Measurements from ENCODE around the gene EVA1C.
"Not testable (repeated sequence)": the region's sequence is repeated elsewhere in the genome, so short reads cannot be mapped to it uniquely, and the experiment has no call there.

The EVA1C gene

DNA sequence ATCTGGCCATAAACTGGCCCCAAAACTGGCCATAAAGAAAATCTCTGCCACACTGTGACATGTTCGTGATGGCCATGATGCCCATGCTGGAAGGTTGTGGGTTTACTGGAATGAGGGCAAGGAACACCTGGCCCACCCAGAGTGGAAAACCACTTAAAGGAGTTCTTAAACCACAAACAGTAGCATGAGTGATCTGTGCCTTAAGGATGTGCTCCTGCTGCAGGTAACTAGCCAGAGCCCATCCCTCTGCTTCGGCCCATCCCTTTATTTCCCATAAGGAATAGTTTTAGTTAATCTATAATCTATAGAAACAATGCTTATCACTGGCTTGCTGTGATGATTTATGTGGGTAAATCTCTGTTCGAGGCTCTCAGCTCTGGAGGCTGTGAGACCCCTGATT lies 50.1 kb downstream of the EVA1C start:
- DNase-seq (ENCODE audit: low spot score) = not testable (repeated sequence)

GRCh38 chr21:32463367-32463766 lies 50.9 kb downstream of the EVA1C start:
- no peak for DNase-seq (ENCODE audit: low spot score)

GRCh38 chr21:32463889-32464300 lies 51.4 kb downstream of the EVA1C start:
- no peak for DNase-seq (ENCODE audit: low spot score)

DNA sequence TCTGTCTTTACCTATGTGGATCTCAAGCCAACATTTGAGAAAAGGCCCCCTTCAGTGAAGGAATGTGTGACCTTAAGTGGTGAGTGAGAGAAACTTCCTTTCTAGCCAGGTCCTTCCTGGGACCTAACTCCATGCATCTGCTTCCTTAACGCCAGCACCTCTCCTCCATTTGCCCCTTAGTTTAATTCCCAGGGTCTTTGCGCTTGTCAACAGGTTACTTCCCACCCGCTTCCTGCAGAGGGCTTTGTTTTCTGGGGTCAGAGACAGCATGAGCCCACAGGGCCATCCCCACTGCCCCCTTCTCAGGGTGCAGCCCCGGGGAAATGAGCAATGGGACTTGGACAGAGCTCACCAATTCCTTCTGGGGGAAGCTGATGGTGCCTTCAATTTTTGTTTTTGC lies 54.8 kb downstream of the EVA1C start:
- no peak for DNase-seq (ENCODE audit: low spot score)

DNA sequence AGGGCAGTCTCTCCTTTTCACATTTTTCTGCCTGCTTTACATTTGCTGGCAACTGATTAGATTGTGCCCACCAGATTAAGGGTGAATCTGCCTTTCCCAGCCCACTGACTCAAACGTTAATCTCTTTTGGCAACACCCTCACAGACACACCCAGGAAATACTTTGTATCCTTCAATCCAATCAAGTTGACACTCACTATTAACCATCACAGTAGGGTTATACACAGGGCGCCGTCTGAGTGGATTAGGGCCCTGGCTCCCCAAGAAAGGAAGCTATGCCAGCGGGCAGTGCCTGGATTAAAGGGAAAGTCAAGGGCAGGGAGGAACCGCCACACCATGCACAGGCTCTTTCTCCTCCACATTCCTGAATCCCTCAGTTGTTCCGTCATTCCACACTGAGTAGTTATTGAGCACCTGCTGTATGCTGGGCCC lies 56.2 kb downstream of the EVA1C start:
- DNase-seq (ENCODE audit: low spot score) = no peak

GRCh38 chr21:32469628-32470027 lies 57.1 kb downstream of the EVA1C start:
- no peak for DNase-seq (ENCODE audit: low spot score)

GRCh38 chr21:32470206-32470605 lies 57.7 kb downstream of the EVA1C start:
- DNase-seq (ENCODE audit: low spot score) = no peak

DNA sequence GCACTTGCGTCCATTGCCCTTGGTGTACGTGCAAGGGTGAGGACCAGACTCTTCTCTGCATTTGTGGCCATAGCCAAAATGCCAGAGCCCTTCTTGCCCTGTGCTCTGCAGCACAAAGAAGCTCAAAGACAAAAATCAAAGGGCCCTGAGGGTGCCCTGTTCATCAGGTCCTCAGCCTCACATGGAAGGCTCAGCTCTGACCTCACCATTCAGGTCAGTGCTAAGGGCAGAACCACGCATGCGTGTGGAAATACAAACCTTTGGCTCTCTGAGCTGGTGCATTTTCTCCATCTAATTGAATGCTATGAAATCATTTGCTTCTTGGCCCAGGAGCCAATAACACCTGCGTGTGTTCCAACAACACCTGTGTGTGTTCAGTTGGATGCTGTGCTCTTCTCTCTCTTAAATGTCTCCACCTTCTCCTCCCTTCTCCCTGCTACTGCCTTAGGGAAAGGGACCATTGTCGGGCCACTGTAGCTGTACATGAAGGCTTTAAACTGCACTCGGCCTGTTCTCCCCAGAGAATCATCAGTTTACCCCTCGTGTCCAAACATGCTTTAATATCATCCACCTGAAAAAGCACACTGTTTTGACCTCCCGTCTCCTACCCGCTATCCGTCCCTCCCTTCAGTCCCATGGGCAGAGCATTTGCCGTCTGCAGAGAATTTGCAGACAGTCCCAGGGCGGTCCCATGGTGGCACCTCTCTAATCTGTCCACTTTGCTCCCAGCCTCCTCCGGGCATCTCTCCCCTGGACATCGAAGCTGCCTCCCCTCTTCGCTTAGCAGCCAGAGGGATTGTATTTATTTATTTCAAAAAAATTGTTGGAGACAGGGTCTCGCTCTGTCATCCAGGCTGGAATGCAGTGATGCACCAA lies 60.6 kb downstream of the EVA1C start:
- DNase-seq (ENCODE audit: low spot score) = no peak

DNA sequence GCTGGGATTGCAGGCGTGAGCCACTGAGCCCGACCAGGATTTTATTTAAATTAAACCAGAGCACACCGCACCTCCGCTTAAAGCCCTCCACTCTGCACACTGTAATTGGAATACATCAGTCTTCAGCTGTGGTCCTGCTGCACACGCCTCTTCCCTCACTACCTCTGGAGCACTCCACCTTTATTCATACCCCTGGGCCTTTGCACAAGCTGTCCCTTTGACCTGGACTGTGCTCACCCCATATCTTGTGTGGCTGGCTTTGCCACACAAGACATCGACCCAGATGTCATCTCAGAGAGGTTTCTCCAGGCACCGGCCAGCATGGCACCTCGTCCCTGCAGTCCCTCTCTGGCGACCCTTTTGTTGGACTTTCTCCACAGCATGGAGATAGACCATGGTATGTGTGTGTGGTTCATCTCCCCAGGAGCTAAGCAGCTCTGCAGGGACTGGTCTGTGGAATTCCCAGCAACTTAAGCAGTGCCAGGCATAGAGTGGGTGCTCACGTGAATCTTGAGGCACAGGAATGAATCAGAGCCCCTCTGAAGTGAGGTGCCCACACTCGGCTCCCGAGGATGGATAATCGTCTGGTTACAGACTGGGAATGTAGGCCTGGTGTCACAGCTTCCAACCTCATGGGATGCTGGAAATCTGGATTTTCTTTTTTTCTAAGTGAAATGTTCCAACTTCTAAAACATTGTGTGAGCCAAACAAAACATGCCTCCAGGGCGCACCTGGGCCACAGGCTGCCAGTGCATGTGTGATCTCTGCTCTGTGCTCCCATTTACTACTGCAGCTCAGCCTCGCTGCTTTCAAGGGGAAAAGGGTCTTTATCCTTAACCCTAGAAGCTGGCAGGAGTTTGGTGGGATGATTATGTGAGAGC lies 61.9 kb downstream of the EVA1C start:
- DNase-seq (ENCODE audit: low spot score) = no peak

DNA sequence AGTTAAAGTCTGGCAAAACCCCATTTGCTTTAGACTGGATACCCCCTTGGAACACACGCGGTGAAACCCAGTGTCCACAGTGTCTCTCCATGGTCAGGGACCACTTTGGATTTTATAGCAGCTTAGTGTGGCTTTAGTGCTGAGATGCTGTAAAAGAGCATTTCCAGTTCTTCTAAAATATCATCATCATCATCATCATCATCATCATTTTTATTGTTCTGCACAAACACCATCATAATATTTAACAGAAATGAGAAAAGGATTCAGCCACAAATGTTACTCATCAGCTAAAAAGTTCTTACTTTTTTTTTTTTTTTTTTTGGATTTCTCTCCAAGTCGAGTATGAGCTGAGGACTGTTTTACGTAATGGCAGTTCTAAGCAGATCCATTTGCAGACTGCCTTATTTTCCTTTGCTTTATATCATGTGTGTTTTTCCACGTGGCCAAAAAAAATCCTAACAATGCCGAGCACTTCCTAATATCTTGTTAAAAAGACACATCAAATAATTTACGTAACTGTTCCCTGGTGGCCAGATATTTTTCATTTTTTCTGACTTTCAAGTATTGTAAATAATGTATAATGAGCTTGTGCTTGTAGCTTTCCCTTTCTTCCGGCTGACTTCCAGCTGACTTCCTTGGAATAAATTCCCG lies 62.8 kb downstream of the EVA1C start:
- no peak for DNase-seq (ENCODE audit: low spot score)

DNA sequence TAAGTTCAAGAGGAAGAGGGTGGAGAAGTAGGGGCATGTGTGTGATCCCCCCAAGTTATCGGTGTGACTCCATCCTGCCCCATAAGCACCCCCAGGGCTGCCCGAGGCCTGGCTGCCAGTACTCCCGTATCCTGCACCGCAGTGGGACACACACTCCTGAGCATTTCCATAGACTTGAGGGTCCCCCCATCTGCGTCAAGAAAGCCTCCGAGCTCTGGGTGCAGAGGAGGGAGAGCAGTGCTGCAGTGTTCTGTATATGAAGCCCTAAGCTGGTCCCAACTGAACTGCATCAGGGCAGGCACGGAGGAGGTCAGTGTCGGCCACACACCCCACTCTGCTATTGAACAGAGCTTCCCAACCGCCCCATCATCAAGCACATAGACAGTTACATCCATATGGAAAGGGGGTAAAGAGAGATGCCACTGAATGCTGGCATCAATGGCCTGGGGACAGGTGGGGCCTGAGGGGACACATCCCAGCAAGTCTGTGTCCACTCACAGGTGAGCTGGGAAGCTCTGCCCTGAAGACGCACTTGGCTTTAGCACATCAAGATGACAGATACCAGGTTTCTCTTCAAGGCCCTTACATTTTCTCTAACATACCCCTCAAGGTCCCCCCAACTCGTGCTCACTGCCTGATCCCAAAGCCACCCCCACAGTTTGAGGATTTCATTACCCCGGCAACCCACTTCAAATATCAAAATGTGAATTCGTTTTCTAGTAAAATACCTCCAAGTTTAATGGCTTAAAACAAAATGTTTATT lies 64.3 kb downstream of the EVA1C start:
- no peak for DNase-seq (ENCODE audit: low spot score)

DNA sequence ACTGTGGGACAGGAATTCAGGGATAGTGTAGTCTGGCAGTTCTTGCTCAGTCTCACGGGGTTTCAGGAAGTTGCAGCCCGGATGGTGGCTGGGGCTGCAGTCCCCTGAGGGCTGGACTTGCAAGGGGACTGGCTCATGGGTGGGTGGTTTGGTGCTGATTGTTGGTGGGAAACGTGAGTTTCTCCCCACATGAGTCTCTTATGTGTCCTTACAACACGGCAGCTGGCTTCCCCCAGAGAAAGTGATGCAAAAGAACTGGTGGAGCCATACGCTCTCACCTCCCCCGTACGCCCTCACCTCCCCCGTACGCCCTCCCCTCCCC lies 64.9 kb downstream of the EVA1C start:
- DNase-seq (ENCODE audit: low spot score) = no peak

DNA sequence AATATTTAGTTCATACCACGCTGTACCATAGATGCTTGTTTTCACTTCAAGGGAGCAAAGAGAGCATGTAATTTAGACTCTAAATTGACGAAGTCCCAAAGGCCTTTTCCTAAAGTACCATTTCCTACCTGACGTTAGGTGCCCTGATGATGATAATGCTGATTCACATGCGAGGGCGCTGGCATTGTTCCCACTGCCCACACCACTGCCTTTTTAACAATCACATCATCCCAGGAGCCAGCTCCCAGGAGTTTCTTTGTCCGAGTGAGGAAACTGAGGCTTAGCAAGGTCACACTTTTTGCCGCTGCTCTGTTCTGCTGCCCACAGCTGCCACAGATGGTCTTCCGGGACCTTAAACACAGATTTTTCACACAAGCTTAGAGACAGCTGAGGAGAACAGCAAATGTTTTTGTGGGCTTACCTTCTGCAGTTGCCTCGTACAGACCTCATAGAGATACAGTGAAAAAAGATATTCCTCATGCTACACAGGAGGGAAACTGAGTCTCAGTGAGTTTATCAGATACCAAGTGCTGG lies 69.4 kb downstream of the EVA1C start:
- no peak for DNase-seq (ENCODE audit: low spot score)

- DNase-seq (ENCODE audit: low spot score) = no peak
These were observed 70.2 kb downstream of the EVA1C start for GRCh38 chr21:32482565-32483292.

DNA sequence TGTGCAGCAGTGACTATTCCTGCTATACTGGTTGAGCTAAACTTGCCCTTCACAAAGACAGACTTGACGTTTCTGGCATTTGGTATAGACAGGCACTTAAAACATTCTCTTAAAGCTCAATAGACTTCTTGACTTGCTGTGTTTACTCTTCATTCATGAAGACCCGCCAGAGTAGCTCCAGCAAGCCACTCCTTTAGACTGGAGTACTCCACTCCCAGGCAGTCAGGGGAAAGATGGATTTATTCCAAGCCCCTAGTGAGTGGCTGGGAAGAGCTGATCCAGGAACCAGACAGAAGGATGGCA lies 70.7 kb downstream of the EVA1C start:
- no peak for DNase-seq (ENCODE audit: low spot score)

DNA sequence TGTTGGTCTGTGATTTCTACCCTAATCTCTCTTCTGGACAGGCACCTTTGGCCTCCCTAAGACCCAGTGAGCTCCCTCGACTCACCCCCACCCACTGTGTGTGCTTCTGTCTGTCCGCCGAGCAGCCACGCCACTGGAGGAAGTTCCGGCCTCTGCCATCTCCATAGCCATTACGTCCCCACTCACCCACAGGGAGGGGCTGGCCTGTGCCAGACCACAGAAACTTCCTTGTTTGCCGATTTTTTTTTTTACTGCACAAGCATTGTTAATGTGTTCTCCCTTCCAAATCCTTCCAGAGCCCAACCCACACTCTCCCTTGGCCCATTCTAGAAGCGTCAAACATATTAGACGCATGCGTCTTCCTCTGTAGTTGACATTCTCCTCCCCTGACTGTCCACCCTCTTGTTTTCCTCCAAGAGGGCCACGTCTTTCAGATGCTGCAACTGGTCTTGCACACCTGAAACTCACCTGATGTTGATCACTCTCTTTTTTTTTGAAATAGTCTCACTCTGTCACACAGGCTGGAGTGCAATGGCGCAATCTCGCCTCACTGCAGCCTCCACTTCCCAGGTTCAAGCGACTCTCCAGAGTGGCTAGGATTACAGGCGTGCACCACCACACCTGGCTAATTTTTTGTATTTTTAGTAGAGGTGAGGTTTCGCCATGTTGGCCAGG lies 72.3 kb downstream of the EVA1C start:
- DNase-seq (ENCODE audit: low spot score) = no peak

- no peak for DNase-seq (ENCODE audit: low spot score)
These were observed 79.9 kb downstream of the EVA1C start for GRCh38 chr21:32492376-32492775.

- no peak for DNase-seq (ENCODE audit: low spot score)
These were observed 82.6 kb downstream of the EVA1C start for GRCh38 chr21:32494934-32495709.

DNA sequence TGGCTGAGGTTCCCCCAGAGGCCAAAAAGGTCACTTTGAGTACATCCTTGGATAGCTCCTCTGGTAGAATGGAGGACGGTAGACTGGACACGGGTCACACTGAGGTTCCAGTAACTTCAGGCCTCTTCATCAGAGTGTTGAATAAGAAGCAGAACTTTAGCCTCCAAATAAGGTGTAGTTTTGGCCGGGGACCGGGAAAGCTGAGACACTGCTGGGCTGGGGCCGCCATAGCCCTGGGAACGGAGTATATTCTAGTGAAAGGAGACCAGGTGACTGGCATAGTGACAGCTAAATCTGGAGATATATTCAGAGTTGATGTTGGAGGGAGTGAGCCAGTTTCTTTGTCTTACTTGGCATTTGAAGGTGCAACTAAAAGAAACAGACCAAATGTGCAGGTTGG lies 84.1 kb downstream of the EVA1C start:
- DNase-seq (ENCODE audit: low spot score) = no peak
